Gastrocnemius medialis (tissue), 4 donors: ENCODE results near the gene DEGS2. TPM values are rescaled to one million over a fixed set of nuclear protein-coding genes. Genes with fewer than 3 reads are reported as not detected.
"Not testable (repeated sequence)": the region's sequence is repeated elsewhere in the genome, so short reads cannot be mapped to it uniquely, and the experiment has no call there.

Source experiments
- ATAC-seq, 2 donors: fragments of 150-250 bp; one replicate each; pipeline ENCODE4 v1.9.1; 2016
- DNase-seq, 2 donors: peaks; one replicate each; pipeline ENCODE4 v3.0.0-alpha.2; 2019
- H3K27ac ChIP-seq, 4 donors: fragments of 200-600 bp; sonication (generic); 1 replicate in 1 of 4; 2 replicates in 3 of 4; pipeline ENCODE4 v1.5.1; 2016 to 2018; ENCODE audit warnings: mild to moderate bottlenecking in 2 of 4, moderate library complexity in 1 of 4
- H3K27me3 ChIP-seq, 3 donors: fragments of 200-600 bp; sonication (generic) in 2 of 3; 1 replicate in 1 of 3; 2 replicates in 2 of 3; pipeline versions ENCODE4 v1.5.1 to v1.6.0; 2016 to 2019; ENCODE audit warnings: mild to moderate bottlenecking in 1 of 3, moderate library complexity in 1 of 3
- H3K36me3 ChIP-seq, 2 donors: fragments of 200-600 bp; sonication (generic) in 1 of 2; one replicate each; pipeline ENCODE4 v1.5.1; 2017 to 2018
- H3K4me1 ChIP-seq, 2 donors: fragments of 200-600 bp; sonication (generic) in 1 of 2; one replicate each; pipeline ENCODE4 v1.5.1; 2016 to 2017; ENCODE audit warnings: mild to moderate bottlenecking in 2 of 2
- H3K4me3 ChIP-seq, 4 donors: fragments of 200-600 bp; sonication (generic) in 3 of 4; 1 replicate in 1 of 4; 2 replicates in 3 of 4; pipeline ENCODE4 v1.5.1; 2016 to 2019; ENCODE audit warnings: mild to moderate bottlenecking in 2 of 4
- H3K9me3 ChIP-seq, 3 donors: fragments of 200-600 bp; sonication (generic) in 2 of 3; 1 replicate in 1 of 3; 2 replicates in 2 of 3; pipeline ENCODE4 v1.5.1; 2016 to 2019
- POLR2A ChIP-seq, 2 donors: fragments of 450-650 bp; IDR thresholded peaks; one replicate each; pipeline ENCODE4 v1.6.1; 2017; ENCODE audit warnings: antibody characterized with exemption in 2 of 2, mild to moderate bottlenecking in 2 of 2, moderate library complexity in 2 of 2
- in situ Hi-C, 4 donors: fragments of 200-750 bp; cut with MboI; loops; one replicate each; pipeline versions ENCODE4 v1.15.0 to v1.8.0; 2017; ENCODE audit warnings: low sequenced_read_pairs in 4 of 4
- intact Hi-C: fragments of 100-400 bp; cut with DNase I; formaldehyde crosslinking; loops from one replicate; pipeline ENCODE4 v1.15.1; 2023; ENCODE audit warnings: low total_unique reads
- total RNA-seq, 4 donors: library from RNA; depleted of rRNA; stranded (reverse); fragments of >200 nt; gene quantifications; one replicate each; pipeline versions ENCODE4 v1.1.0 to v1.2.3, GENCODE V29; 2016
- TF ChIP-seq, protein P1 (sequence below), 5 experiments: fragments of 450-650 bp in 3 of 5; fragments of 200-600 bp in 2 of 5; sonication (generic) in 2 of 5; IDR thresholded peaks in 4 of 5; conservative IDR thresholded peaks in 1 of 5; 1 replicate in 4 of 5; 2 replicates in 1 of 5; pipeline ENCODE4 v1.5.1; 2016 to 2019; ENCODE audit warnings: antibody characterized with exemption in 5 of 5, mild to moderate bottlenecking in 3 of 5, moderate library complexity in 3 of 5

DEGS2 gene
- total RNA-seq, 4 donors from 2014 or later = 0.22 to 0.75 (median 0.66) TPM; not detected in 1

DNA sequence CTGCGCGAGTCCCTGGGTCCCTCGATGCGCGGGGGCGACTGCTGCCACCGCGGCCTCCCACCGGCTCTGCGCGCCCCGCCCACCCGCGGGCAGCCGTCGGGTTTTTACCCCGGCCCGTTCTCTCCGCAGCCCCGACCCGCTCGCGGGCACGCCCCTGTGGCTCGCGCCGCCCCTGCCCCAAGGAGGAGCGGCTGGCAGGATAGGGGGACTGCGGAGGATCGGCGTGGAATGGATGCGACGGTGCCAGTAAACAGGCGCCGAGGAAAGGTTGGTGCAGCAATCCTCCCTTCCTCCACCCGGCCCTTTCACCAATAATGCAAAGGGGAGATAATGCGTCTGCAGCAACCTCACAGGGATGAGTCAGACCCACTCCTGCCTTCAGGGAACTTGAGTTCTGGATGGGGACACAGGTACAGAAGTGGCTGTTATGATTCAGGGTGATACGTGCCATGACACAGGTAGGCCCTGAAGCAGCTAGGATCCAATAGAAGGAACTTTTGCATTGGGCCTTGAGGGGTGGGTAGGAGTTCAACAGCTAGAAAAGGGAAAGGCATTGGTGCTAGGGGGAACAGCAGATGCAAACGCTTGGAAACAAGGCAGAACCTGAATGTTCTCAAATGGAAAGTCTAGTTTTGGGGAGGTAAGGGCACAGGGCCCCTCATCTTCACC, 554 bp upstream of the DEGS2 start:
- DNase-seq = no peak
- in situ Hi-C loops = no loop called here

DNA sequence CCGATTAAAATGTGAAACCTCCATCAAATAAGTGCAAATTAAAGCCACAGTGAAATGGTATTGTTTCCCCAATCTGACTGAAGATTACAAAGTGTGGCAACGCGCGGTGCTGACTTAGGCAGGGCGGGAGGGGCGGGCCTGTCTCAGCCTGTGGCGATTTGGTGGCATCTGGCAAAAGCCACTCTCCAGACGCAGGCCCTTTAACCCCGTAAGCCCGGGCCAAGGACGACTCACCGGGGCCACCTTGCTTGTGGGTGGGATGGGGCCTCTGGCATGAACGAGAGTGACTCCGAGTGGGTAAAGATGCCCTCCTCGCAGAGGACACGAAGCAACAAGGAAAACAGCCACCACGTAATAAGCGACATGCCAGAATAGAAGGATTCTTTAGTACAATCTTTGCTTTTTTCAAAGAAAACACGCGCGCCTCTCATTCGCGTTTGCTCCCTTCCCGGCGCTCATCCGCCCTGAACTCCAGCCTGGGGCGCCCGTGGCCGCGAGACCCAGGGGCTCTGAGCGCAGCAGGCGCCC, 815 bp downstream of the DEGS2 start:
- DNase-seq = no peak
- intact Hi-C loops (no loop called here), in situ Hi-C loops (no loop called here)
- Histone ChIP-seq H3K4me1 (peaks cover 0 to 4% of the 10 kb centered on the region in 2 donors), H3K9me3 (peaks cover 0 to 5% (median 0%) of the 10 kb centered on the region in 3 donors), H3K27ac (no peak overlapping the region), H3K4me3 (peak overlapping the region in 3 of 4 donors; percentile 40 to 57 (median 48)), H3K36me3 (no peaks in the 10 kb centered on the region), H3K27me3 (peaks cover 25 to 42% (median 30%) of the 10 kb centered on the region in 3 donors)
- TF ChIP-seq, protein P1, sequence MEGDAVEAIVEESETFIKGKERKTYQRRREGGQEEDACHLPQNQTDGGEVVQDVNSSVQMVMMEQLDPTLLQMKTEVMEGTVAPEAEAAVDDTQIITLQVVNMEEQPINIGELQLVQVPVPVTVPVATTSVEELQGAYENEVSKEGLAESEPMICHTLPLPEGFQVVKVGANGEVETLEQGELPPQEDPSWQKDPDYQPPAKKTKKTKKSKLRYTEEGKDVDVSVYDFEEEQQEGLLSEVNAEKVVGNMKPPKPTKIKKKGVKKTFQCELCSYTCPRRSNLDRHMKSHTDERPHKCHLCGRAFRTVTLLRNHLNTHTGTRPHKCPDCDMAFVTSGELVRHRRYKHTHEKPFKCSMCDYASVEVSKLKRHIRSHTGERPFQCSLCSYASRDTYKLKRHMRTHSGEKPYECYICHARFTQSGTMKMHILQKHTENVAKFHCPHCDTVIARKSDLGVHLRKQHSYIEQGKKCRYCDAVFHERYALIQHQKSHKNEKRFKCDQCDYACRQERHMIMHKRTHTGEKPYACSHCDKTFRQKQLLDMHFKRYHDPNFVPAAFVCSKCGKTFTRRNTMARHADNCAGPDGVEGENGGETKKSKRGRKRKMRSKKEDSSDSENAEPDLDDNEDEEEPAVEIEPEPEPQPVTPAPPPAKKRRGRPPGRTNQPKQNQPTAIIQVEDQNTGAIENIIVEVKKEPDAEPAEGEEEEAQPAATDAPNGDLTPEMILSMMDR (IDR thresholded peaks at IDR 0.05 in 4 of 5, conservative IDR thresholded peaks at IDR 0.05 in 1 of 5) = no peak
- no peak for TF ChIP-seq POLR2A (IDR thresholded peaks at IDR 0.05)
- no peak for ATAC-seq

More for the DNA sequence above, 554 bp upstream of the DEGS2 start:
- ATAC-seq = no peak
- peak overlapping the region; percentile 35 to 57 (median 44) for H3K4me3 ChIP-seq
- TF ChIP-seq, protein P1 (IDR thresholded peaks at IDR 0.05 in 4 of 5, conservative IDR thresholded peaks at IDR 0.05 in 1 of 5) = no peak
- no peak for TF ChIP-seq POLR2A (IDR thresholded peaks at IDR 0.05)
- H3K4me1 ChIP-seq = peaks cover 0 to 4% of the 10 kb centered on the region in 2 donors
- intact Hi-C loops = no loop called here
- H3K27ac ChIP-seq = no peak overlapping the region
- peaks cover 25 to 42% (median 30%) of the 10 kb centered on the region in 3 donors for H3K27me3 ChIP-seq
- H3K36me3 ChIP-seq = no peaks in the 10 kb centered on the region
- H3K9me3 ChIP-seq = peaks cover 0 to 2% (median 0%) of the 10 kb centered on the region in 3 donors

DNA sequence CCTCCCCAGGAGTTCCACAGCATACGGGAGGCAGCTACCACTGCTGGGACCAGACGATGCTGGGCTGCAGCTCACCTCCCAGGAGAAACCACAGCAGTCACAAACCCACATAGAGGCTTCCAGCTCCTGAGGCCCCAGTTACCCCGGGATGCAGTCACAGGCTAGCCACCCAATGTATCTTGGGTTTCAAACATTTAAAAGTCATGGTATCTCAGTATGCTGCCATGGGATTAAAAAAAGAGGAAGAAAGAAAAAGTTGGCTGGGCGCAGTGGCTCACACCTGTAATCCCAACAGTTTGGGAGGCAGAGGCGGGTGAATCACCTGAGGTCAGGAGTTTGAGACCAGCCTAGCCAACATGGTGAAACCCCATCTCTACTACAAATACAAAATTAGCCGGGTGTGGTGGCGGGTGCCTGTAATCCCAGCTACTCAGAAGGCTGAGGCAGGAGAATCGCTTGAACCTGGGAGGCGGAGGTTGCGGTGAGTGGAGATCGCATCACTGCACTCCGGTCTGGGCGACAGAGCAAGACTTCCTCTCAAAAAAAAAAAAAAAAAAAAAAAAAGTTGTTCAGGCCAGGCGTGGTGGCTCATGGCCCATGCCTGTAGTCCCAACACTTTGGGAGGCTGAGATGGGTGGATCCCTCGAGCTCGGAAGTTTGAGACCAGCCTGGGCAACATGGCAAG, 1.8 kb downstream of the DEGS2 start:
- H3K9me3 ChIP-seq, DNase-seq, H3K27ac ChIP-seq, H3K4me1 ChIP-seq, intact Hi-C loops, H3K36me3 ChIP-seq, in situ Hi-C loops, H3K4me3 ChIP-seq, ATAC-seq: not testable (repeated sequence)
- H3K27me3 ChIP-seq = peaks cover 25 to 42% (median 30%) of the 10 kb centered on the region in 3 donors

DNA sequence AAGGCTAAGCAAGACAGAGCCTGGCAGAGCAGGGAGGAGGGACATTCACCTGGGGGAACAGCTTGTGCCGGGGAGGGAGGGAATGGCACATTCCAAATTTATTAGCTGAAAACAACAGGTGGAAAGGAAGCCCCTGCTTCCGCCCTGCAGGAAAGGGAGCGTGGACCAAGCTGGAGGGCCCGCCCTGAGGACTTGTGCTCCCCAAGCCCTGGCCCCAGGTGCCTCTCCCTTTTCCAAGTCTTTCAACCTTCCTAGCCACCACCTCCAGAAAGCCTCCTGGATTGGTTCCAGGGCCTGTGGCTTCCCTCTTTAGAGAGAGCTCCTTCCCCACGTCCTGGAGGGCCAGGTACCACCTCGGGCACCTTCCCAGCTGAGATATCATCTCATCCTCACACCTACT, 2.7 kb downstream of the DEGS2 start:
- Histone ChIP-seq H3K9me3 (peaks cover 0 to 5% (median 0%) of the 10 kb centered on the region in 3 donors), H3K4me1 (peaks cover 0 to 4% of the 10 kb centered on the region in 2 donors), H3K27ac (no peak overlapping the region), H3K4me3 (no peak overlapping the region), H3K27me3 (peaks cover 25 to 42% (median 30%) of the 10 kb centered on the region in 3 donors), H3K36me3 (no peaks in the 10 kb centered on the region)
- TF ChIP-seq POLR2A (IDR thresholded peaks at IDR 0.05) = no peak
- TF ChIP-seq, protein P1 (IDR thresholded peaks at IDR 0.05 in 4 of 5, conservative IDR thresholded peaks at IDR 0.05 in 1 of 5) = no peak
- intact Hi-C loops (no loop called here), in situ Hi-C loops (no loop called here)
- no peak for DNase-seq
- no peak for ATAC-seq
